GM12878 (cell line): Measurements from ENCODE around the gene ITM2C. TPM values are rescaled to one million over a fixed set of nuclear protein-coding genes. Genes with fewer than 3 reads are reported as not detected.

Source experiments
- ATAC-seq: fragments of 200-7000 bp; cut with Tn5 transposase; 3 replicates; pipeline ENCODE4 v1.9.1; 2020; ENCODE audit warnings: mild to moderate bottlenecking, moderate library complexity
- BruUV-seq: library from RNA; stranded (reverse); fragments of 400-500 nt; replicated peaks from 2 replicates; lab custom pipeline; 2021; lab: Mats Ljungman, UMichigan
- CTCF ChIA-PET: fragments of 300-600 bp; sonication (Branson Sonifier 250); formaldehyde crosslinking; extraction: SDS; loops from one replicate; lab custom pipeline; 2021; ENCODE audit warnings: inconsistent platforms; lab: Yijun Ruan, JAX
- POLR2A ChIA-PET: fragments of 350-600 bp; formaldehyde crosslinking; extraction: SDS; loops from one replicate; lab custom pipeline; 2021; ENCODE audit warnings: inconsistent platforms; lab: Charles Lee
- RAD21 ChIA-PET: fragments of 300-600 bp; sonication (Branson Sonifier 250); formaldehyde crosslinking; loops from one replicate; lab custom pipeline; 2023; ENCODE audit warnings: antibody characterized with exemption; ENCODE audit not compliant: unreplicated experiment; lab: Charles Lee
- SMC1A ChIA-PET: fragments of 300-600 bp; sonication (Branson Sonifier 250); formaldehyde crosslinking; loops from one replicate; lab custom pipeline; 2023; ENCODE audit not compliant: unreplicated experiment, uncharacterized antibody; lab: Charles Lee
- DNase-seq: peaks from one replicate; pipeline ENCODE4 v3.0.0-alpha.2; 2011; ENCODE audit warnings: low read depth, low spot score
- FAIRE-seq: peaks from 3 replicates; lab custom pipeline; 2011; peaks lifted over from hg19 to GRCh38; lab: Jason Lieb, UNC
- H2AFZ ChIP-seq: 2 replicates; pipeline ENCODE4 v1.6.0; 2011; ENCODE audit warnings: low read depth, low read length, control low read depth; ENCODE audit not compliant: control insufficient read depth
- H3K27ac ChIP-seq: 2 replicates; pipeline ENCODE4 v1.5.1; 2011; ENCODE audit warnings: control low read depth; ENCODE audit not compliant: control insufficient read depth, insufficient read depth
- H3K27me3 ChIP-seq, 2 experiments: replicated peaks in 1 of 2; 2 replicates each; pipeline versions ENCODE4 v1.6.0 to v1.6.1; 2011; ENCODE audit warnings: low read length in 1 of 2; ENCODE audit not compliant: control insufficient read depth in 2 of 2, insufficient read depth in 2 of 2
- H3K36me3 ChIP-seq, 2 experiments: 2 replicates each; pipeline ENCODE4 v1.5.1; 2011; ENCODE audit warnings: low read length in 1 of 2; ENCODE audit not compliant: control insufficient read depth in 2 of 2, insufficient read depth in 2 of 2
- H3K4me1 ChIP-seq: 2 replicates; pipeline ENCODE4 v1.6.1; 2011; ENCODE audit warnings: mild to moderate bottlenecking, low read length, moderate library complexity, mixed read lengths; ENCODE audit not compliant: control insufficient read depth, insufficient read depth
- H3K4me2 ChIP-seq: 2 replicates; pipeline ENCODE4 v1.6.0; 2011; ENCODE audit warnings: control low read depth; ENCODE audit not compliant: control insufficient read depth, insufficient read depth
- H3K4me3 ChIP-seq: fragments of 200-600 bp; sonication (generic); 2 replicates; pipeline ENCODE4 v1.5.1; 2016
- H3K79me2 ChIP-seq: 2 replicates; pipeline ENCODE4 v1.6.0; 2011; ENCODE audit warnings: low read length; ENCODE audit not compliant: control insufficient read depth, insufficient read depth
- H3K9ac ChIP-seq: 2 replicates; pipeline ENCODE4 v1.8.0; 2011; ENCODE audit warnings: low read length, control low read depth, mixed read lengths; ENCODE audit not compliant: control insufficient read depth, insufficient read depth
- H3K9me3 ChIP-seq: replicated peaks from 3 replicates; pipeline ENCODE4 v1.5.1; 2011; ENCODE audit warnings: mild to moderate bottlenecking, low read length; ENCODE audit not compliant: control insufficient read depth, insufficient read depth
- H4K20me1 ChIP-seq: 2 replicates; pipeline ENCODE4 v1.6.0; 2011; ENCODE audit not compliant: control insufficient read depth, insufficient read depth
- FOXM1 ChIP-seq: IDR thresholded peaks from 2 replicates; pipeline ENCODE4 v1.6.1; 2012; ENCODE audit warnings: low read depth, mild to moderate bottlenecking, inconsistent platforms, low read length, moderate library complexity
- POLR2AphosphoS5 ChIP-seq: IDR thresholded peaks from 2 replicates; pipeline ENCODE4 v1.6.1; 2011; ENCODE audit warnings: mild to moderate bottlenecking, low read length, inconsistent platforms
- TARDBP ChIP-seq: IDR thresholded peaks from 2 replicates; pipeline ENCODE4 v1.6.1; 2016; ENCODE audit warnings: borderline replicate concordance
- WGBS: methylation state at CpG from one replicate; pipeline ENCODE4 v1.1.6; 2016; ENCODE audit warnings: low lambda C conversion rate; ENCODE audit not compliant: insufficient replicate concordance, insufficient coverage; ENCODE audit errors: missing lambda C conversion rate; 5-methylcytosine and 5-hydroxymethylcytosine counted together
- in situ Hi-C: fragments of 300-500 bp; cut with MboI; formaldehyde crosslinking; loops from 9 replicates; pipeline ENCODE4 v1.14.3; 2018; ENCODE audit warnings: mixed read lengths
- intact Hi-C: fragments of 100-400 bp; cut with micrococcal nuclease; formaldehyde crosslinking; loops from one replicate; pipeline ENCODE4 v1.14.2; 2022; ENCODE audit not compliant: unreplicated experiment
- polyA plus RNA-seq, 11 experiments: library from polyadenylated mRNA; depleted of rRNA in 4 of 11; unstranded in 6 of 11; stranded (reverse) in 5 of 11; fragments of >200 nt; fragmentation: Nextera tagmentation in 4 of 11; fragmentation: Illumina TruSeq in 1 of 11; extraction: Ambion mirVana in 4 of 11; extraction: Trizol in 1 of 11; gene quantifications; 1 replicate in 1 of 11; 2 replicates in 10 of 11; pipeline versions ENCODE4 v1.2.1 to v1.2.3, GENCODE V29; 2011 to 2016; ENCODE audit warnings: inconsistent platforms in 2 of 11, missing spikeins in 2 of 11, low read depth in 1 of 11
- total RNA-seq, 4 experiments: library from RNA; depleted of rRNA in 3 of 4; stranded (reverse); fragments of >200 nt in 3 of 4; fragmentation: Illumina TruSeq in 1 of 4; extraction: Trizol in 1 of 4; gene quantifications; 2 replicates each; pipeline versions ENCODE4 v1.2.1 to v1.2.3, GENCODE V29; 2013 to 2021
- TF ChIP-seq, protein P1 (sequence below): fragments of 450-650 bp; IDR thresholded peaks from 2 replicates; pipeline ENCODE4 v1.6.1; 2017; ENCODE audit warnings: low read depth, mild to moderate bottlenecking, moderate library complexity

Gene ITM2C
- total and polyA plus RNA-seq, 10 of the 15 experiments (the other 5 are each of a cell fraction or from before 2014, with no cell fraction given): 5.4 to 195 (median 149) TPM

DNA sequence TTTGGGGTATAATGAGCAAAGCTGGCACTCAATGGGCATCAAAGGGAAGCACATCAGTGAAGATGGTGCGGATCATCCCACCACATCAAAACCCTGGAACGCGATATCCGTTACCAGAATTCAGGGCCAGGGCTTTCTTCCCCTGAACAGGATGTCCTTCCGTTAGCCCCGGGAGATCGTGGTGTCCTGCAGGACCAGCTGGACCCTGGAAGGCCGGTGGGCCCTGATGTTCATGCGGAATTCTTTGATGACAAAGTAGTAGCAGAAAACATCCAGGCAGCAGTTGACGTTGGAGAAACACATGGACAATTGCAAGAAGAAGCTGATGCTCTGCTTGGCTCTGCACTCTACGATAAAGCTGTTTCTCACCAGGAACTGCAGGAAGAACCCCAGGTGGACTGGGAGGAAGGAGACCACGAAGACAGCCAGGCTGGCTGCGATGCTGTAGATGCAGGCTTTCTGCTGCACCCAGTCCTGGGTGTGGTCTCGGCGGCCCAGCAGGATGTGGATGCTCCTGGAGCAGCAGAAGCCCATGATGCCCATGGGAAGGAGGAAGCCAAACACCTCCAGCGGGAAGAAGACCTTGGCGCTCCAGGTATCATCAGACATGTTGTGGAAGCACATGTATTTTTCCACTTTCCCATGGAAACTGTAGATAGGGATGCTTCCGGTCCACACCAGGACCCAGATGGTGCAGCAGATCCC, 45.3 kb downstream of the ITM2C start:
- ChIA-PET CTCF (interaction anchor here (0.7 kb wide), 1 partner anchor 336 kb away, joined by 3 read pairs; no protein-coding TSS in a partner anchor), RAD21 (no interaction called here), SMC1A (interaction anchor here (1.1 to 7.8 kb wide), 3 partner anchors 14 to 86 kb away, joined by 4 to 59 read pairs (median 42); partner anchors contain the start of gene GPR55), POLR2A (no interaction called here)
- no peak overlapping the region for H3K4me3 ChIP-seq
- FAIRE-seq: no peak
- H3K4me1 ChIP-seq: peaks cover 17% of the 10 kb centered on the region
- no peaks in the 10 kb centered on the region for H3K27me3 ChIP-seq
- ATAC-seq: no peak
- H3K36me3 ChIP-seq: peaks cover 23 to 41% of the 10 kb centered on the region in 2 experiments
- no peak overlapping the region for H3K9ac ChIP-seq
- BruUV-seq: no TSS peak
- H3K27ac ChIP-seq: no peak overlapping the region
- WGBS: 96% methylated on average over 18 of the region's 18 CpGs
- H4K20me1 ChIP-seq: peaks cover 4% of the 10 kb centered on the region; the same call in 1 of the 2 replicates
- peaks cover 40% of the 10 kb centered on the region for H3K79me2 ChIP-seq
- no peaks in the 10 kb centered on the region for H3K9me3 ChIP-seq
- DNase-seq: no peak
- in situ Hi-C loops (no loop called here), intact Hi-C loops (no loop called here)
- TF ChIP-seq, protein P1, sequence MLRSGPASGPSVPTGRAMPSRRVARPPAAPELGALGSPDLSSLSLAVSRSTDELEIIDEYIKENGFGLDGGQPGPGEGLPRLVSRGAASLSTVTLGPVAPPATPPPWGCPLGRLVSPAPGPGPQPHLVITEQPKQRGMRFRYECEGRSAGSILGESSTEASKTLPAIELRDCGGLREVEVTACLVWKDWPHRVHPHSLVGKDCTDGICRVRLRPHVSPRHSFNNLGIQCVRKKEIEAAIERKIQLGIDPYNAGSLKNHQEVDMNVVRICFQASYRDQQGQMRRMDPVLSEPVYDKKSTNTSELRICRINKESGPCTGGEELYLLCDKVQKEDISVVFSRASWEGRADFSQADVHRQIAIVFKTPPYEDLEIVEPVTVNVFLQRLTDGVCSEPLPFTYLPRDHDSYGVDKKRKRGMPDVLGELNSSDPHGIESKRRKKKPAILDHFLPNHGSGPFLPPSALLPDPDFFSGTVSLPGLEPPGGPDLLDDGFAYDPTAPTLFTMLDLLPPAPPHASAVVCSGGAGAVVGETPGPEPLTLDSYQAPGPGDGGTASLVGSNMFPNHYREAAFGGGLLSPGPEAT: no peak
- TF ChIP-seq POLR2AphosphoS5 (no peak), TARDBP (no peak), FOXM1 (no peak)
- no peak overlapping the region for H2AFZ ChIP-seq
- no peak overlapping the region for H3K4me2 ChIP-seq
